Metanephros (tissue), 1 donor: ENCODE data around the gene CCDC142. TPM values are rescaled to one million over a fixed set of nuclear protein-coding genes. Genes with fewer than 3 reads are reported as not detected.

ENCODE experiments used
- total RNA-seq: library from RNA; depleted of rRNA; stranded (reverse); fragments of >200 nt; gene quantifications from one replicate; pipeline ENCODE4 v1.2.3, GENCODE V29; 2014

The CCDC142 gene
- total RNA-seq, 1 donor from 2014 or later, result 31.2 TPM

Other genes starting within 250 kb of the CCDC142 start
- gene SLC4A5, start 139.6 kb downstream of the CCDC142 start, total RNA-seq, result 8.4 TPM
- 111 TPM for gene DCTN1, start 102.7 kb downstream of the CCDC142 start, total RNA-seq
- gene C2orf81, start 61.4 kb downstream of the CCDC142 start, total RNA-seq, result 3.7 TPM
- 20.8 TPM for gene WDR54, start 61.3 kb downstream of the CCDC142 start, total RNA-seq
- gene RTKN, start 41.1 kb downstream of the CCDC142 start, total RNA-seq, result 55.7 TPM
- 22.7 TPM for gene INO80B, start 27.9 kb downstream of the CCDC142 start, total RNA-seq
- 59.0 TPM for gene WBP1, start 24.6 kb downstream of the CCDC142 start, total RNA-seq
- gene MOGS, start 17.6 kb downstream of the CCDC142 start, total RNA-seq, result 48.1 TPM
- 38.5 TPM for gene MRPL53, start 10.3 kb downstream of the CCDC142 start, total RNA-seq
- 28.2 TPM for gene TTC31, start 83 bp upstream of the CCDC142 start, total RNA-seq
- gene LBX2, start 16.6 kb upstream of the CCDC142 start, total RNA-seq, result 1.1 TPM
- 8.9 TPM for gene PCGF1, start 24.7 kb upstream of the CCDC142 start, total RNA-seq
- not detected for gene TLX2, start 31.5 kb upstream of the CCDC142 start, total RNA-seq
- gene DQX1, start 43.2 kb upstream of the CCDC142 start, total RNA-seq, result not detected
- gene AUP1, start 46.7 kb upstream of the CCDC142 start, total RNA-seq, result 68.7 TPM
- 33.0 TPM for gene HTRA2, start 46.9 kb upstream of the CCDC142 start, total RNA-seq
- gene LOXL3, start 70.9 kb upstream of the CCDC142 start, total RNA-seq, result 10.0 TPM
- gene DOK1, start 71.7 kb upstream of the CCDC142 start, total RNA-seq, result 10.5 TPM
- gene M1AP, start 165.3 kb upstream of the CCDC142 start, total RNA-seq, result 0.47 TPM
- gene SEMA4F, start 171.2 kb upstream of the CCDC142 start, total RNA-seq, result 4.0 TPM